HepG2 (cell line): ENCODE measurements around the gene GIPC1. TPM values are rescaled to one million over a fixed set of nuclear protein-coding genes. Genes with fewer than 3 reads are reported as not detected.

Experiments used
- CAMTA2 ChIP-seq: sonication (generic); formaldehyde crosslinking; IDR thresholded peaks from 2 replicates; pipeline ENCODE4 v1.4.0; 2020; ENCODE audit warnings: mild to moderate bottlenecking, missing genetic modification reagents, borderline replicate concordance
- CENPX ChIP-seq: sonication (generic); formaldehyde crosslinking; IDR thresholded peaks from 2 replicates; pipeline ENCODE4 v1.9.0; 2021; ENCODE audit warnings: mild to moderate bottlenecking, missing genetic modification reagents, moderate library complexity
- CREB1 ChIP-seq, 2 experiments: fragments of 450-650 bp in 1 of 2; IDR thresholded peaks; 2 replicates each; pipeline ENCODE4 v1.6.1; 2016 to 2017; ENCODE audit warnings: control low read depth in 1 of 2, mild to moderate bottlenecking in 1 of 2, missing compliant biosample characterization in 1 of 2, missing genetic modification characterization in 1 of 2
- HMG20B ChIP-seq: conservative IDR thresholded peaks from 2 replicates; pipeline ENCODE4 v1.6.1; 2016; ENCODE audit warnings: missing genetic modification reagents, missing compliant biosample characterization
- HNF4A ChIP-seq: sonication (generic); formaldehyde crosslinking; IDR thresholded peaks from 2 replicates; pipeline ENCODE4 v1.4.0; 2020; ENCODE audit warnings: missing genetic modification reagents
- ISL2 ChIP-seq: sonication (generic); formaldehyde crosslinking; IDR thresholded peaks from 2 replicates; pipeline ENCODE4 v1.5.0; 2020; ENCODE audit warnings: missing genetic modification reagents
- MTF1 ChIP-seq: sonication (generic); formaldehyde crosslinking; IDR thresholded peaks from 2 replicates; pipeline ENCODE4 v1.5.0; 2020; ENCODE audit warnings: missing genetic modification reagents
- NFKBIZ ChIP-seq: IDR thresholded peaks from 2 replicates; pipeline ENCODE4 v1.6.1; 2018; ENCODE audit warnings: missing genetic modification reagents, missing compliant biosample characterization
- RARA ChIP-seq: IDR thresholded peaks from 2 replicates; pipeline ENCODE4 v1.6.1; 2016; ENCODE audit warnings: missing genetic modification reagents, missing compliant biosample characterization
- RBM22 ChIP-seq: fragments of 200-400 bp; formaldehyde crosslinking; optimal IDR thresholded peaks from 2 replicates; pipeline ENCODE3; 2017; ENCODE audit warnings: mild to moderate bottlenecking, low read length, moderate library complexity
- RELA ChIP-seq: sonication (generic); formaldehyde crosslinking; IDR thresholded peaks from 2 replicates; pipeline ENCODE4 v1.4.0; 2020; ENCODE audit warnings: missing genetic modification reagents
- RORA ChIP-seq: sonication (generic); formaldehyde crosslinking; IDR thresholded peaks from 2 replicates; pipeline ENCODE4 v1.5.0; 2020; ENCODE audit warnings: mild to moderate bottlenecking, missing genetic modification reagents, moderate library complexity
- SAFB2 ChIP-seq: sonication (generic); formaldehyde crosslinking; IDR thresholded peaks from 2 replicates; pipeline ENCODE4 v1.5.1; 2020; ENCODE audit warnings: missing genetic modification reagents, low read depth, mild to moderate bottlenecking, borderline replicate concordance
- ZFAT ChIP-seq: sonication (generic); formaldehyde crosslinking; conservative IDR thresholded peaks from 2 replicates; pipeline ENCODE4 v1.8.1; 2023; ENCODE audit warnings: missing genetic modification reagents, inconsistent platforms
- ZMAT3 ChIP-seq: sonication (generic); formaldehyde crosslinking; conservative IDR thresholded peaks from 2 replicates; pipeline ENCODE4 v1.7.0; 2021; ENCODE audit warnings: missing genetic modification reagents
- ZNF121 ChIP-seq: sonication (generic); formaldehyde crosslinking; IDR thresholded peaks from 2 replicates; pipeline ENCODE4 v1.5.0; 2020; ENCODE audit warnings: mild to moderate bottlenecking, missing genetic modification reagents
- ZNF446 ChIP-seq: sonication (generic); formaldehyde crosslinking; IDR thresholded peaks from 2 replicates; pipeline ENCODE4 v1.5.0; 2020; ENCODE audit warnings: mild to moderate bottlenecking, missing genetic modification reagents
- ZNF501 ChIP-seq: sonication (generic); formaldehyde crosslinking; IDR thresholded peaks from 2 replicates; pipeline ENCODE4 v1.5.1; 2020; ENCODE audit warnings: mild to moderate bottlenecking, moderate library complexity, missing genetic modification reagents
- polyA plus RNA-seq, 8 experiments: library from polyadenylated mRNA; depleted of rRNA in 3 of 8; stranded (reverse) in 7 of 8; unstranded in 1 of 8; fragments of >200 nt; fragmentation: Illumina TruSeq in 4 of 8; extraction: Trizol in 4 of 8; gene quantifications; 2 replicates each; pipeline versions ENCODE4 v1.2.1 to v1.2.3, GENCODE V29; 2011 to 2016; ENCODE audit warnings: low read depth in 4 of 8, missing spikeins in 1 of 8, mixed read lengths in 1 of 8; ENCODE audit not compliant: insufficient read depth in 1 of 8
- total RNA-seq, 5 experiments: library from RNA; depleted of rRNA; stranded (reverse); fragments of >200 nt; fragmentation: Illumina TruSeq; extraction: Trizol; gene quantifications; 2 replicates each; pipeline ENCODE4 v1.2.3, GENCODE V29; 2016; ENCODE audit warnings: low read depth in 1 of 5
- TF ChIP-seq, protein P1 (sequence below): sonication (generic); formaldehyde crosslinking; IDR thresholded peaks from 2 replicates; pipeline ENCODE4 v1.5.0; 2020; ENCODE audit warnings: mild to moderate bottlenecking, missing genetic modification reagents, moderate library complexity
- TF ChIP-seq, protein P2 (sequence below): sonication (generic); formaldehyde crosslinking; IDR thresholded peaks from 2 replicates; pipeline ENCODE4 v1.5.0; 2020; ENCODE audit warnings: mild to moderate bottlenecking, missing genetic modification reagents, borderline replicate concordance
- TF ChIP-seq, protein P3 (sequence below): sonication (generic); formaldehyde crosslinking; IDR thresholded peaks from 2 replicates; pipeline ENCODE4 v1.8.1; 2023; ENCODE audit warnings: mild to moderate bottlenecking, missing genetic modification reagents
- TF ChIP-seq, protein P4 (sequence below): sonication (generic); formaldehyde crosslinking; IDR thresholded peaks from 2 replicates; pipeline ENCODE4 v1.4.0; 2020; ENCODE audit warnings: missing genetic modification reagents, borderline replicate concordance

The GIPC1 gene
- total and polyA plus RNA-seq, 2 of the 13 experiments (the other 11 are each of a cell fraction or from before 2014, with no cell fraction given): 27.1 to 48.1 TPM

DNA sequence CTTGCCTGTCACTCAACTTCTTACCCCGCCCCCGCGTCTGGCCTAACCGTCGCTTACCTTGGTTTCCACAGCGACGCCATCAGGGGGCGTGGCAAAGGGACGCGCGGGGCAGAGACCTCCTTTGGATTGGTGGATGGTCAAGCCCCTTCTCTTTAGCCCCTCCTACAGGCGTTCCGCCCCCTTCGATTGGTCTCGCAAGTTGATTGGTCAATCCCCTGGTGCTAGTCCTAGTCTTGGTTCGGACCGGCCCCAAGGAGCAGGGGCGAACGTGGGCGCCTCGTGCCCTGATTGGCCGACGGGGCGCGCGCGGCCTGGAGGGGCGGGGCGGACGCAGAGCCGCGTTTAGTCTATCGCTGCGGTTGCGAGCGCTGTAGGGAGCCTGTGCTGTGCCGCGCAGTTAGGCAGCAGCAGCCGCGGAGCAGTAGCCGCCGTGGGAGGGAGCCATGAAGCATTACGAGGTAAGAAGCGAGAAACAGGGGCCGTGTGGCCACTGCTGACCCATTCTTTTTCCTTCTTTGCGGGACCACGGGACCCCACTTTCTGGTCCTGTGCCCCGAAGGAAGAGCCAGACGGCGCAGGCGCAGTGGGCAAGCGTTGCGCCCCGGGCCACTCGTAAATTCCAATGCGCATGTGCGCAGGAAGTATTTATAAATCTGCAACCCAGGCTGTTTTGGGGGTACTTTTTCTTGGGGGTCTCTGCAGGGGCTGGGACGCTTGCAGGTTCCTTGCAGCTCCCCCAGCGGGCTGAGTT lies 33.5 kb upstream of the GIPC1 start, which contains the start of gene TECR (continued):
- TF ChIP-seq ZFAT: no peak
- TF ChIP-seq CAMTA2: peak; percentile 84; the same call in 1 of the 2 replicates
- peak; percentile 98 for TF ChIP-seq ZNF501
- no peak; the same call in 1 of the 2 replicates for TF ChIP-seq SAFB2
- TF ChIP-seq, protein P1, sequence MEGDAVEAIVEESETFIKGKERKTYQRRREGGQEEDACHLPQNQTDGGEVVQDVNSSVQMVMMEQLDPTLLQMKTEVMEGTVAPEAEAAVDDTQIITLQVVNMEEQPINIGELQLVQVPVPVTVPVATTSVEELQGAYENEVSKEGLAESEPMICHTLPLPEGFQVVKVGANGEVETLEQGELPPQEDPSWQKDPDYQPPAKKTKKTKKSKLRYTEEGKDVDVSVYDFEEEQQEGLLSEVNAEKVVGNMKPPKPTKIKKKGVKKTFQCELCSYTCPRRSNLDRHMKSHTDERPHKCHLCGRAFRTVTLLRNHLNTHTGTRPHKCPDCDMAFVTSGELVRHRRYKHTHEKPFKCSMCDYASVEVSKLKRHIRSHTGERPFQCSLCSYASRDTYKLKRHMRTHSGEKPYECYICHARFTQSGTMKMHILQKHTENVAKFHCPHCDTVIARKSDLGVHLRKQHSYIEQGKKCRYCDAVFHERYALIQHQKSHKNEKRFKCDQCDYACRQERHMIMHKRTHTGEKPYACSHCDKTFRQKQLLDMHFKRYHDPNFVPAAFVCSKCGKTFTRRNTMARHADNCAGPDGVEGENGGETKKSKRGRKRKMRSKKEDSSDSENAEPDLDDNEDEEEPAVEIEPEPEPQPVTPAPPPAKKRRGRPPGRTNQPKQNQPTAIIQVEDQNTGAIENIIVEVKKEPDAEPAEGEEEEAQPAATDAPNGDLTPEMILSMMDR: 0 out of 2 replicates have a peak, but pooled peaks have one; percentile 12
- no peak for TF ChIP-seq RORA (CRISPR knock-in tag)
- TF ChIP-seq RARA (CRISPR knock-in tag): no peak
- TF ChIP-seq, protein P2, sequence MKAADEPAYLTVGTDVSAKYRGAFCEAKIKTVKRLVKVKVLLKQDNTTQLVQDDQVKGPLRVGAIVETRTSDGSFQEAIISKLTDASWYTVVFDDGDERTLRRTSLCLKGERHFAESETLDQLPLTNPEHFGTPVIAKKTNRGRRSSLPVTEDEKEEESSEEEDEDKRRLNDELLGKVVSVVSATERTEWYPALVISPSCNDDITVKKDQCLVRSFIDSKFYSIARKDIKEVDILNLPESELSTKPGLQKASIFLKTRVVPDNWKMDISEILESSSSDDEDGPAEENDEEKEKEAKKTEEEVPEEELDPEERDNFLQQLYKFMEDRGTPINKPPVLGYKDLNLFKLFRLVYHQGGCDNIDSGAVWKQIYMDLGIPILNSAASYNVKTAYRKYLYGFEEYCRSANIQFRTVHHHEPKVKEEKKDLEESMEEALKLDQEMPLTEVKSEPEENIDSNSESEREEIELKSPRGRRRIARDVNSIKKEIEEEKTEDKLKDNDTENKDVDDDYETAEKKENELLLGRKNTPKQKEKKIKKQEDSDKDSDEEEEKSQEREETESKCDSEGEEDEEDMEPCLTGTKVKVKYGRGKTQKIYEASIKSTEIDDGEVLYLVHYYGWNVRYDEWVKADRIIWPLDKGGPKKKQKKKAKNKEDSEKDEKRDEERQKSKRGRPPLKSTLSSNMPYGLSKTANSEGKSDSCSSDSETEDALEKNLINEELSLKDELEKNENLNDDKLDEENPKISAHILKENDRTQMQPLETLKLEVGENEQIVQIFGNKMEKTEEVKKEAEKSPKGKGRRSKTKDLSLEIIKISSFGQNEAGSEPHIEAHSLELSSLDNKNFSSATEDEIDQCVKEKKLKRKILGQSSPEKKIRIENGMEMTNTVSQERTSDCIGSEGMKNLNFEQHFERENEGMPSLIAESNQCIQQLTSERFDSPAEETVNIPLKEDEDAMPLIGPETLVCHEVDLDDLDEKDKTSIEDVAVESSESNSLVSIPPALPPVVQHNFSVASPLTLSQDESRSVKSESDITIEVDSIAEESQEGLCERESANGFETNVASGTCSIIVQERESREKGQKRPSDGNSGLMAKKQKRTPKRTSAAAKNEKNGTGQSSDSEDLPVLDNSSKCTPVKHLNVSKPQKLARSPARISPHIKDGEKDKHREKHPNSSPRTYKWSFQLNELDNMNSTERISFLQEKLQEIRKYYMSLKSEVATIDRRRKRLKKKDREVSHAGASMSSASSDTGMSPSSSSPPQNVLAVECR (CRISPR knock-in tag): peak; percentile 96
- TF ChIP-seq ZNF446 (CRISPR knock-in tag): no peak
- TF ChIP-seq, protein P3, sequence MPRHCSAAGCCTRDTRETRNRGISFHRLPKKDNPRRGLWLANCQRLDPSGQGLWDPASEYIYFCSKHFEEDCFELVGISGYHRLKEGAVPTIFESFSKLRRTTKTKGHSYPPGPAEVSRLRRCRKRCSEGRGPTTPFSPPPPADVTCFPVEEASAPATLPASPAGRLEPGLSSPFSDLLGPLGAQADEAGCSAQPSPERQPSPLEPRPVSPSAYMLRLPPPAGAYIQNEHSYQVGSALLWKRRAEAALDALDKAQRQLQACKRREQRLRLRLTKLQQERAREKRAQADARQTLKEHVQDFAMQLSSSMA (CRISPR knock-in tag): no peak
- TF ChIP-seq ZMAT3 (CRISPR knock-in tag): peak; percentile 87; the same call in 1 of the 2 replicates
- no peak for TF ChIP-seq CENPX (CRISPR knock-in tag)
- TF ChIP-seq HMG20B: no peak
- TF ChIP-seq NFKBIZ (CRISPR knock-in tag): no peak; the same call in 1 of the 2 replicates
- TF ChIP-seq CREB1 (IDR thresholded peaks at IDR 0.05): peak; percentile 64
- TF ChIP-seq CREB1 (CRISPR knock-in tag; IDR thresholded peaks at IDR 0.05): peak; percentile 81
- peak; percentile 83; the same call in 1 of the 2 replicates for TF ChIP-seq RELA (CRISPR knock-in tag)
- TF ChIP-seq RBM22: no peak
- TF ChIP-seq ISL2: no peak; the same call in 1 of the 2 replicates
- TF ChIP-seq ZNF121 (CRISPR knock-in tag): 0 out of 2 replicates have a peak, but pooled peaks have one; percentile 27
- no peak for TF ChIP-seq HNF4A (CRISPR knock-in tag)
- no peak for TF ChIP-seq MTF1 (CRISPR knock-in tag)
- TF ChIP-seq, protein P4, sequence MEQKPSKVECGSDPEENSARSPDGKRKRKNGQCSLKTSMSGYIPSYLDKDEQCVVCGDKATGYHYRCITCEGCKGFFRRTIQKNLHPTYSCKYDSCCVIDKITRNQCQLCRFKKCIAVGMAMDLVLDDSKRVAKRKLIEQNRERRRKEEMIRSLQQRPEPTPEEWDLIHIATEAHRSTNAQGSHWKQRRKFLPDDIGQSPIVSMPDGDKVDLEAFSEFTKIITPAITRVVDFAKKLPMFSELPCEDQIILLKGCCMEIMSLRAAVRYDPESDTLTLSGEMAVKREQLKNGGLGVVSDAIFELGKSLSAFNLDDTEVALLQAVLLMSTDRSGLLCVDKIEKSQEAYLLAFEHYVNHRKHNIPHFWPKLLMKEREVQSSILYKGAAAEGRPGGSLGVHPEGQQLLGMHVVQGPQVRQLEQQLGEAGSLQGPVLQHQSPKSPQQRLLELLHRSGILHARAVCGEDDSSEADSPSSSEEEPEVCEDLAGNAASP: 0 out of 2 replicates have a peak, but pooled peaks have one; percentile 25
